ENCODE results near the gene PRAMEF14.
"Not testable (repeated sequence)": the region's sequence is repeated elsewhere in the genome, so short reads cannot be mapped to it uniquely, and the experiment has no call there.

DNA sequence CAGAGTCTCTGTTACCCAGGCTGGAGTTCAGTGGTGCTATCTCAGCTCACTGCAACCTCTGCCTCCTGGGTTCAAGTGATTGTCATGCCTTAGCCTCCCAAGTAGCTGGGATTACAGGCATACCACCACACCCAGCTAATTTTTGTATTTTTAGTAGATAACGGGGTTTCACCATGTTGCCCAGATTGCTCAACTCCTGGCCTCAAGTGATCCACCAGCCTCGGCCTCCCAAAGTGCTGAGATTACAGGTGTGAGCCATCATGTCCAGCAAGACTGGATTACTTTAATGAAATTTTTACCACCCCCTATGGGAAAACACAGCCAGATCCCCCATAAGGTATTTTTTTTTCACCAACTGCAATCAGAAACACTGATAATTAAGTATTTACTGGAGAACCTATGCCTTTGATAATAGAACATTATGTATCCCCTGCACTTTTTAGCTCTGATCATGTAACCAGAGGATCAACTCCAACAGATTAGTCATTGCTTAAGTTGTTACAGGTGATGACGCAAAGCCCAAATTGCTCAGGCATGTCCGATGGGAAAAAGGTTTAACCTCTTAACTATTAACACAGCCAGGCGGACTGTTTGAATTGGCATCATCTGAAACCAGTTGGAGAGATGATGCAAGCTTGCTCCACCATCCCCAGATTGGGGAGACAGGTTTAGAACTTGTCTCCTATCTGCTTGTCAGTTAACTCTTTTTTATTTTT, 49.6 kb downstream of the PRAMEF14 start:
- TF ChIP-seq, protein P1, sequence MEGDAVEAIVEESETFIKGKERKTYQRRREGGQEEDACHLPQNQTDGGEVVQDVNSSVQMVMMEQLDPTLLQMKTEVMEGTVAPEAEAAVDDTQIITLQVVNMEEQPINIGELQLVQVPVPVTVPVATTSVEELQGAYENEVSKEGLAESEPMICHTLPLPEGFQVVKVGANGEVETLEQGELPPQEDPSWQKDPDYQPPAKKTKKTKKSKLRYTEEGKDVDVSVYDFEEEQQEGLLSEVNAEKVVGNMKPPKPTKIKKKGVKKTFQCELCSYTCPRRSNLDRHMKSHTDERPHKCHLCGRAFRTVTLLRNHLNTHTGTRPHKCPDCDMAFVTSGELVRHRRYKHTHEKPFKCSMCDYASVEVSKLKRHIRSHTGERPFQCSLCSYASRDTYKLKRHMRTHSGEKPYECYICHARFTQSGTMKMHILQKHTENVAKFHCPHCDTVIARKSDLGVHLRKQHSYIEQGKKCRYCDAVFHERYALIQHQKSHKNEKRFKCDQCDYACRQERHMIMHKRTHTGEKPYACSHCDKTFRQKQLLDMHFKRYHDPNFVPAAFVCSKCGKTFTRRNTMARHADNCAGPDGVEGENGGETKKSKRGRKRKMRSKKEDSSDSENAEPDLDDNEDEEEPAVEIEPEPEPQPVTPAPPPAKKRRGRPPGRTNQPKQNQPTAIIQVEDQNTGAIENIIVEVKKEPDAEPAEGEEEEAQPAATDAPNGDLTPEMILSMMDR (IDR thresholded peaks at IDR 0.05): not testable (repeated sequence)
- not testable (repeated sequence) for TF ChIP-seq POLR2A (IDR thresholded peaks at IDR 0.05)
